A673 (cell line): ENCODE results near the gene SYNJ2. TPM values are rescaled to one million over a fixed set of nuclear protein-coding genes. Genes with fewer than 3 reads are reported as not detected.
A peak's percentile ranks its signal among the peaks of the same experiment; 100 is the strongest.

Experiments used
- BruUV-seq: library from RNA; stranded (reverse); fragments of 400-500 nt; replicated peaks from 2 replicates; lab custom pipeline; 2021; lab: Mats Ljungman, UMichigan
- CTCF ChIA-PET: fragments of 300-600 bp; sonication (Branson Sonifier 250); formaldehyde crosslinking; loops from one replicate; lab custom pipeline; 2022; ENCODE audit warnings: antibody characterized with exemption; lab: Charles Lee
- POLR2A ChIA-PET: fragments of 300-600 bp; sonication (Branson Sonifier 250); formaldehyde crosslinking; loops from one replicate; lab custom pipeline; 2022; ENCODE audit warnings: antibody characterized with exemption; ENCODE audit not compliant: low non-redundant PET; lab: Charles Lee
- DNase-seq: peaks from one replicate; pipeline ENCODE4 v3.0.0-alpha.2; 2015; ENCODE audit warnings: low spot score
- H3K27ac ChIP-seq: fragments of 200-600 bp; sonication (generic); 2 replicates; pipeline ENCODE4 v1.5.1; 2016; ENCODE audit warnings: mixed run types, low read depth, mild to moderate bottlenecking, mixed read lengths, antibody characterized with exemption, low read length; ENCODE audit not compliant: poor library complexity, severe bottlenecking
- H3K27me3 ChIP-seq: fragments of 200-600 bp; sonication (generic); replicated peaks from 2 replicates; pipeline ENCODE4 v1.6.1; 2017; ENCODE audit warnings: mixed run types, low read depth, mild to moderate bottlenecking, mixed read lengths, antibody characterized with exemption, low read length; ENCODE audit not compliant: insufficient read depth, poor library complexity
- H3K36me3 ChIP-seq: fragments of 200-600 bp; sonication (generic); 2 replicates; pipeline ENCODE4 v1.6.1; 2016; ENCODE audit warnings: mixed run types, mild to moderate bottlenecking, mixed read lengths, antibody characterized with exemption, low read length; ENCODE audit not compliant: insufficient read depth, poor library complexity, severe bottlenecking
- H3K4me1 ChIP-seq: fragments of 200-600 bp; sonication (generic); 2 replicates; pipeline ENCODE4 v1.6.1; 2017; ENCODE audit warnings: mixed run types, mild to moderate bottlenecking, mixed read lengths, antibody characterized with exemption, low read length; ENCODE audit not compliant: insufficient read depth, poor library complexity, severe bottlenecking
- H3K4me3 ChIP-seq: fragments of 200-600 bp; sonication (generic); 2 replicates; pipeline ENCODE4 v1.5.1; 2016; ENCODE audit warnings: low read depth, mixed run types, mild to moderate bottlenecking, mixed read lengths, low read length; ENCODE audit not compliant: poor library complexity, severe bottlenecking
- H3K9me3 ChIP-seq: fragments of 200-600 bp; sonication (generic); 2 replicates; pipeline ENCODE4 v1.6.1; 2016; ENCODE audit warnings: mixed run types, low read depth, mild to moderate bottlenecking, mixed read lengths, antibody characterized with exemption, low read length; ENCODE audit not compliant: poor library complexity, severe bottlenecking
- EZH2 ChIP-seq: fragments of 200-600 bp; sonication (generic); IDR thresholded peaks from 2 replicates; pipeline ENCODE4 v1.6.1; 2017; ENCODE audit warnings: borderline replicate concordance, low read depth, mild to moderate bottlenecking, mixed read lengths, antibody characterized with exemption, low read length; ENCODE audit not compliant: poor library complexity, severe bottlenecking
- intact Hi-C: fragments of 100-400 bp; cut with micrococcal nuclease; formaldehyde crosslinking; loops from one replicate; pipeline ENCODE4 v1.10.0; 2022; ENCODE audit not compliant: unreplicated experiment
- total RNA-seq: library from RNA; stranded (reverse); gene quantifications from 2 replicates; pipeline ENCODE4 v1.2.3, GENCODE V29; 2021
- TF ChIP-seq, protein P1 (sequence below): fragments of 300-800, 200-600 bp; sonication (generic); conservative IDR thresholded peaks from 2 replicates; pipeline ENCODE4 v1.5.1; 2017; ENCODE audit warnings: low read depth, mild to moderate bottlenecking, antibody characterized with exemption, low read length, moderate library complexity, mixed read lengths

SYNJ2 gene
- total RNA-seq, 1 experiment from 2014 or later = 37.0 TPM

DNA sequence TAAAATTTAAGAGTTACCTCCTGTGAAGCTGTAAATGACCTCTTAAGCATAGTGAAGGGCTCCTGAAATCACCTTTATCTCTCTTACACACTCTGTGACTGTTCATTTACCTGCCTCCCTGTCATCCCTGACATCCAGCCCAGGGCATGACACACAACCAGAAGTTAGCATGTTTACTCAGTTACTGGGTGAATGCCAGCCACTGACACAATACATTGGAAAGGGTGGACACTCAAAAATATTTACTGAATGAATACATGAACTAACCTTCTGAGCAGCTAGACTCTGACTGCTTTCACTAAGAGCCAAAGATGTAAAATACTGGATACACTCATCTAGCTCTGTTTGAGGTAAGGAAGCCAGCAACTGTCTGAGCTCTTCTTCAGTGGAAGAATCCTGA, 161.1 kb downstream of the SYNJ2 start:
- DNase-seq = no peak

DNA sequence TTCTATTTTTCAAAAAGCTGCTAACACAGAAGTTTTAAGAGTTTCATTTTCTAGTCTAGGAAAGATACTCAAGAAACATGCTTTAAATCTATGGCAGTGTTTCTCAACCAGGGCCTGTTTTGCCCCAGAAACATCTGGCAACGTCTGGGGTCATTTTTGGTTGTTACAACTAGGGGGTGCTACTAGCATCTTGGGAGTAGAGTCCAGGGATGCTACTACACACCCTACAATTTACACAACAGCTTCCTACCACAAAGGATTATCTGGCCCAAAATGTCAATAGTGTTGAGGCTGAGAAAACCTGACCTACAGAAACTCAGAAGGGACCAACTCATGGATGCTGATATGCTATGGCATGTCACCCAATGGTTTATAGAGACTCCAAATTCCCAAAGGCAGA, 162.0 kb downstream of the SYNJ2 start:
- intact Hi-C loops = no loop called here
- Histone ChIP-seq H3K4me3 (no peak overlapping the region), H3K27ac (no peak overlapping the region), H3K9me3 (no peaks in the 10 kb centered on the region), H3K27me3 (no peaks in the 10 kb centered on the region), H3K36me3 (no peaks in the 10 kb centered on the region), H3K4me1 (no peaks in the 10 kb centered on the region)
- BruUV-seq = no TSS peak
- CTCF ChIA-PET = no interaction called here
- POLR2A ChIA-PET = no interaction called here
- DNase-seq = peak; percentile 40
- no peak for TF ChIP-seq EZH2
- TF ChIP-seq, protein P1, sequence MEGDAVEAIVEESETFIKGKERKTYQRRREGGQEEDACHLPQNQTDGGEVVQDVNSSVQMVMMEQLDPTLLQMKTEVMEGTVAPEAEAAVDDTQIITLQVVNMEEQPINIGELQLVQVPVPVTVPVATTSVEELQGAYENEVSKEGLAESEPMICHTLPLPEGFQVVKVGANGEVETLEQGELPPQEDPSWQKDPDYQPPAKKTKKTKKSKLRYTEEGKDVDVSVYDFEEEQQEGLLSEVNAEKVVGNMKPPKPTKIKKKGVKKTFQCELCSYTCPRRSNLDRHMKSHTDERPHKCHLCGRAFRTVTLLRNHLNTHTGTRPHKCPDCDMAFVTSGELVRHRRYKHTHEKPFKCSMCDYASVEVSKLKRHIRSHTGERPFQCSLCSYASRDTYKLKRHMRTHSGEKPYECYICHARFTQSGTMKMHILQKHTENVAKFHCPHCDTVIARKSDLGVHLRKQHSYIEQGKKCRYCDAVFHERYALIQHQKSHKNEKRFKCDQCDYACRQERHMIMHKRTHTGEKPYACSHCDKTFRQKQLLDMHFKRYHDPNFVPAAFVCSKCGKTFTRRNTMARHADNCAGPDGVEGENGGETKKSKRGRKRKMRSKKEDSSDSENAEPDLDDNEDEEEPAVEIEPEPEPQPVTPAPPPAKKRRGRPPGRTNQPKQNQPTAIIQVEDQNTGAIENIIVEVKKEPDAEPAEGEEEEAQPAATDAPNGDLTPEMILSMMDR = peak; percentile 53

More for the DNA sequence above, 161.1 kb downstream of the SYNJ2 start:
- ChIA-PET POLR2A (no interaction called here), CTCF (no interaction called here)
- Histone ChIP-seq H3K9me3 (no peaks in the 10 kb centered on the region), H3K36me3 (no peaks in the 10 kb centered on the region), H3K4me3 (no peak overlapping the region), H3K4me1 (no peaks in the 10 kb centered on the region), H3K27me3 (no peaks in the 10 kb centered on the region), H3K27ac (no peak overlapping the region)
- intact Hi-C loops = no loop called here
- no TSS peak for BruUV-seq
- TF ChIP-seq EZH2 = no peak
- TF ChIP-seq, protein P1 = no peak

Other genes with a start within 250 kb of the SYNJ2 start
- 24.8 and 29.5 TPM in 2 replicates for gene SNX9, start 158.6 kb upstream of the SYNJ2 start, total RNA-seq
- gene SERAC1, start 186.4 kb downstream of the SYNJ2 start, total RNA-seq = 7.1 and 8.1 TPM in 2 replicates
- 22.2 and 23.4 TPM in 2 replicates for gene GTF2H5, start 186.5 kb downstream of the SYNJ2 start, total RNA-seq